Measurements from ENCODE around the gene MAP4K4. TPM values are rescaled to one million over a fixed set of nuclear protein-coding genes. Genes with fewer than 3 reads are reported as not detected.

Gene MAP4K4
- total and polyA plus RNA-seq, 2 of the 13 experiments (the other 11 are each of a cell fraction or from before 2014, with no cell fraction given), result 105 to 264 TPM

- no peak for TF ChIP-seq HMGXB3 (CRISPR knock-in tag; IDR thresholded peaks at IDR 0.05; ENCODE audit: borderline replicate concordance)
- peak; percentile 71; the same call in 1 of the 2 replicates for TF ChIP-seq RCOR2 (CRISPR knock-in tag; IDR thresholded peaks at IDR 0.05)
- peak; percentile 23; the same call in 1 of the 2 replicates for TF ChIP-seq CTCF (CRISPR knock-in tag; IDR thresholded peaks at IDR 0.05)
- TF ChIP-seq HDAC6 (IDR thresholded peaks at IDR 0.05; ENCODE audit: low read depth, low read length), result no peak
- no peak for TF ChIP-seq ZNF597 (CRISPR knock-in tag; IDR thresholded peaks at IDR 0.05)
- TF ChIP-seq ZNF17 (CRISPR knock-in tag; IDR thresholded peaks at IDR 0.05), result no peak
- TF ChIP-seq ZNF720 (CRISPR knock-in tag; IDR thresholded peaks at IDR 0.05), result no peak
- no peak for TF ChIP-seq NONO (IDR thresholded peaks at IDR 0.05)
- no peak for TF ChIP-seq NONO (CRISPR knock-in tag; conservative IDR thresholded peaks at IDR 0.05)
- TF ChIP-seq CHD4 (IDR thresholded peaks at IDR 0.05; ENCODE audit: borderline replicate concordance, low read length), result peak; percentile 66; the same call in 1 of the 2 replicates
- no peak for TF ChIP-seq ZMAT3 (CRISPR knock-in tag; conservative IDR thresholded peaks at IDR 0.05)
- TF ChIP-seq IRF9 (CRISPR knock-in tag; IDR thresholded peaks at IDR 0.05; ENCODE audit: borderline replicate concordance), result no peak
- TF ChIP-seq ZNF362 (CRISPR knock-in tag; IDR thresholded peaks at IDR 0.05; ENCODE audit: borderline replicate concordance), result no peak
- 0 out of 2 replicates have a peak, but pooled peaks have one; percentile 5 for TF ChIP-seq ZNF512 (CRISPR knock-in tag; IDR thresholded peaks at IDR 0.05)
- peak; percentile 68; the same call in 1 of the 2 replicates for TF ChIP-seq SALL2 (CRISPR knock-in tag; IDR thresholded peaks at IDR 0.05)
- TF ChIP-seq TCF12 (IDR thresholded peaks at IDR 0.05), result no peak
- no peak; the same call in 1 of the 2 replicates for TF ChIP-seq TCF12 (CRISPR knock-in tag; IDR thresholded peaks at IDR 0.05)
- TF ChIP-seq HDAC2 (CRISPR knock-in tag; IDR thresholded peaks at IDR 0.05), result peak; percentile 80
Observed at GRCh38 chr2:101733257-101733993, 35.9 kb downstream of the MAP4K4 start (continued).
